Tibial nerve (tissue), 4 donors: Measurements from ENCODE around the gene CTNNAL1. TPM values are rescaled to one million over a fixed set of nuclear protein-coding genes. Genes with fewer than 3 reads are reported as not detected.

Experiments used
- DNase-seq, 2 donors: peaks; one replicate each; pipeline ENCODE4 v3.0.0-alpha.2; 2019; ENCODE audit warnings: low spot score in 2 of 2
- H3K27ac ChIP-seq, 4 donors: fragments of 200-600 bp; sonication (generic) in 3 of 4; one replicate each; pipeline ENCODE4 v1.5.1; 2017 to 2019; ENCODE audit warnings: mild to moderate bottlenecking in 1 of 4
- H3K27me3 ChIP-seq, 2 donors: fragments of 200-600 bp; sonication (generic) in 1 of 2; one replicate each; pipeline versions ENCODE4 v1.5.1 to v1.6.0; 2017 to 2019
- H3K36me3 ChIP-seq, 3 donors: fragments of 200-600 bp; sonication (generic); one replicate each; pipeline ENCODE4 v1.5.1; 2018 to 2019
- H3K4me1 ChIP-seq, 4 donors: fragments of 200-600 bp; sonication (generic) in 3 of 4; one replicate each; pipeline ENCODE4 v1.5.1; 2017 to 2019
- H3K4me3 ChIP-seq, 4 donors: fragments of 200-600 bp; sonication (generic) in 3 of 4; one replicate each; pipeline ENCODE4 v1.5.1; 2017 to 2019; ENCODE audit warnings: mild to moderate bottlenecking in 1 of 4, moderate library complexity in 1 of 4
- H3K9me3 ChIP-seq, 4 donors: fragments of 200-600 bp; sonication (generic) in 3 of 4; one replicate each; pipeline ENCODE4 v1.5.1; 2017 to 2019
- CTCF ChIP-seq, 5 experiments: fragments of 200-600 bp in 3 of 5; fragments of 450-650 bp in 2 of 5; sonication (generic) in 3 of 5; IDR thresholded peaks; one replicate each; pipeline ENCODE4 v1.5.1; 2016 to 2019; ENCODE audit warnings: antibody characterized with exemption in 5 of 5, mild to moderate bottlenecking in 3 of 5, moderate library complexity in 2 of 5
- EP300 ChIP-seq, 2 donors: sonication (generic); formaldehyde crosslinking; IDR thresholded peaks; one replicate each; pipeline ENCODE4 v1.6.1; 2017; ENCODE audit warnings: antibody characterized with exemption in 2 of 2, mild to moderate bottlenecking in 1 of 2
- POLR2A ChIP-seq, 2 donors: fragments of 450-650 bp; IDR thresholded peaks; one replicate each; pipeline ENCODE4 v1.6.1; 2017; ENCODE audit warnings: antibody characterized with exemption in 2 of 2, mild to moderate bottlenecking in 2 of 2, moderate library complexity in 2 of 2
- WGBS, 2 donors: methylation state at CpG; one replicate each; pipeline ENCODE4 v1.1.5; 2018; 5-methylcytosine and 5-hydroxymethylcytosine counted together
- total RNA-seq, 4 donors: library from RNA; depleted of rRNA; stranded (reverse); fragments of >200 nt; gene quantifications; one replicate each; pipeline ENCODE4 v1.1.0, GENCODE V29; 2016

Gene CTNNAL1
- total RNA-seq, 4 donors from 2014 or later, result 52.8 to 144 (median 118) TPM

GRCh38 chr9:108956022-108956630 lies 57.2 kb downstream of the CTNNAL1 start:
- H3K27me3 ChIP-seq, result no peaks in the 10 kb centered on the region
- H3K9me3 ChIP-seq, result no peaks in the 10 kb centered on the region
- H3K4me3 ChIP-seq, result no peak overlapping the region
- H3K4me1 ChIP-seq, result peaks cover 0 to 14% (median 2%) of the 10 kb centered on the region in 4 donors
- H3K36me3 ChIP-seq, result peaks cover 0 to 21% (median 0%) of the 10 kb centered on the region in 3 donors
- DNase-seq, result no peak
- H3K27ac ChIP-seq, result peak overlapping the region in 1 of 4 donors; percentile 37
- no peak for TF ChIP-seq EP300 (IDR thresholded peaks at IDR 0.05)
- TF ChIP-seq POLR2A (IDR thresholded peaks at IDR 0.05), result no peak
- no peak for TF ChIP-seq CTCF (IDR thresholded peaks at IDR 0.05)
- WGBS, 2 donors, result 78 to 79% methylated on average over 4 of the region's 4 CpGs

- H3K27me3 ChIP-seq, result no peaks in the 10 kb centered on the region
- no peak overlapping the region for H3K4me3 ChIP-seq
- no peaks in the 10 kb centered on the region for H3K9me3 ChIP-seq
- H3K4me1 ChIP-seq, result peaks cover 0 to 14% (median 2%) of the 10 kb centered on the region in 4 donors
- H3K27ac ChIP-seq, result peak overlapping the region in 3 of 4 donors; percentile 24 to 77 (median 34)
- TF ChIP-seq CTCF (IDR thresholded peaks at IDR 0.05), result peak; percentile 50 to 65 (median 56)
- no peak for TF ChIP-seq POLR2A (IDR thresholded peaks at IDR 0.05)
- TF ChIP-seq EP300 (IDR thresholded peaks at IDR 0.05), result peak in 1 of 2 donors; percentile 21
- H3K36me3 ChIP-seq, result peaks cover 0 to 18% (median 0%) of the 10 kb centered on the region in 3 donors
- peak in 1 of 2 donors; percentile 43 for DNase-seq
- WGBS, 2 donors, result 1 to 2% methylated on average over 3 of the region's 3 CpGs
Observed at GRCh38 chr9:108953983-108954574, 59.2 kb downstream of the CTNNAL1 start.

GRCh38 chr9:108951578-108951977 lies 61.7 kb downstream of the CTNNAL1 start:
- TF ChIP-seq CTCF (IDR thresholded peaks at IDR 0.05), result no peak
- TF ChIP-seq EP300 (IDR thresholded peaks at IDR 0.05), result no peak
- TF ChIP-seq POLR2A (IDR thresholded peaks at IDR 0.05), result no peak
- WGBS, 2 donors, result 81 to 86% methylated on average over 2 of the region's 2 CpGs

GRCh38 chr9:108950168-108950567 lies 63.1 kb downstream of the CTNNAL1 start:
- WGBS, 2 donors, result 77 to 83% methylated on average over 1 of the region's 1 CpG
- TF ChIP-seq POLR2A (IDR thresholded peaks at IDR 0.05) (no peak), EP300 (IDR thresholded peaks at IDR 0.05) (no peak), CTCF (IDR thresholded peaks at IDR 0.05) (no peak)
- Histone ChIP-seq H3K4me3 (no peak overlapping the region), H3K27me3 (no peaks in the 10 kb centered on the region), H3K27ac (no peak overlapping the region), H3K36me3 (peaks cover 0 to 43% (median 0%) of the 10 kb centered on the region in 3 donors), H3K4me1 (peaks cover 0 to 14% (median 2%) of the 10 kb centered on the region in 4 donors), H3K9me3 (no peaks in the 10 kb centered on the region)
- no peak for DNase-seq

More at GRCh38 chr9:108951578-108951977, 61.7 kb downstream of the CTNNAL1 start:
- peaks cover 0 to 14% (median 2%) of the 10 kb centered on the region in 4 donors for H3K4me1 ChIP-seq
- H3K9me3 ChIP-seq, result no peaks in the 10 kb centered on the region
- H3K36me3 ChIP-seq, result peaks cover 0 to 32% (median 0%) of the 10 kb centered on the region in 3 donors
- DNase-seq, result no peak
- H3K4me3 ChIP-seq, result no peak overlapping the region
- H3K27ac ChIP-seq, result no peak overlapping the region
- H3K27me3 ChIP-seq, result no peaks in the 10 kb centered on the region

GRCh38 chr9:108939975-108940374 lies 73.3 kb downstream of the CTNNAL1 start:
- peaks cover 0 to 53% (median 0%) of the 10 kb centered on the region in 3 donors for H3K36me3 ChIP-seq

More at GRCh38 chr9:108939975-108940374, 73.3 kb downstream of the CTNNAL1 start:
- H3K27ac ChIP-seq, result no peak overlapping the region
- no peaks in the 10 kb centered on the region for H3K9me3 ChIP-seq
- no peak overlapping the region for H3K4me3 ChIP-seq
- TF ChIP-seq CTCF (IDR thresholded peaks at IDR 0.05), result no peak
- TF ChIP-seq POLR2A (IDR thresholded peaks at IDR 0.05), result no peak
- no peak for TF ChIP-seq EP300 (IDR thresholded peaks at IDR 0.05)
- WGBS, 2 donors, result 85 to 96% methylated on average over 4 of the region's 4 CpGs
- H3K4me1 ChIP-seq, result peaks cover 0 to 14% (median 4%) of the 10 kb centered on the region in 4 donors
- DNase-seq, result no peak
- H3K27me3 ChIP-seq, result no peaks in the 10 kb centered on the region
